HG03103 (cell line): ENCODE data around the gene COL23A1.
"Not testable (repeated sequence)": the region's sequence is repeated elsewhere in the genome, so short reads cannot be mapped to it uniquely, and the experiment has no call there.

Experiments
- ATAC-seq: cut with Tn5 transposase; IDR thresholded peaks from one replicate; pipeline ENCODE4 v1.9.1; 2021; ENCODE audit warnings: low read depth; ENCODE audit not compliant: unreplicated experiment

COL23A1 gene

DNA sequence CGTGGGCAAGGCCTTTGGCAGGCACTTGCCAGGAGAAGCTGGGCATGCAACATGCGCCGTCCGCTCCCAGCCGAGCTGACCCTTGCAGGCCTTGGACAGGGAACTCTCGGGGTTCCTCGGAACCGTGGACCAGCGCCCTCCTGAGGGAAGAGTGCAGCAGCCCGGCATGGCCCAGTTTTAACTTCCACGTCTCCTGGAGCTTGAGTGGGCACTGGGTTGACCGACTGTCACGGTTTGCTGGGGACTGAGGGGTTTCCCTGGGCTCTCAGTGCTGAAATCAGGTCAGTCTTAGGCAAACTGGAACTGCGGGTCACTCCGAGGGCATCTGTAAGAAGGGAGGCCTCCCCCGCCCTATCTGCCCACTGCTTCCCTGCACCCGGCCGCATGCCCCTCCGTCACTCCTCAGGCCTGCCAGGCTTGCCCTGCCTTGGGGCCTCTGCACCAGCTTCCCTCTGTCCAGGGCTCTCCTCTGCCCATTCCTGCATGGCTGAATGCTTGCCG is 270.6 kb downstream of the COL23A1 start:
- no peak for ATAC-seq

DNA sequence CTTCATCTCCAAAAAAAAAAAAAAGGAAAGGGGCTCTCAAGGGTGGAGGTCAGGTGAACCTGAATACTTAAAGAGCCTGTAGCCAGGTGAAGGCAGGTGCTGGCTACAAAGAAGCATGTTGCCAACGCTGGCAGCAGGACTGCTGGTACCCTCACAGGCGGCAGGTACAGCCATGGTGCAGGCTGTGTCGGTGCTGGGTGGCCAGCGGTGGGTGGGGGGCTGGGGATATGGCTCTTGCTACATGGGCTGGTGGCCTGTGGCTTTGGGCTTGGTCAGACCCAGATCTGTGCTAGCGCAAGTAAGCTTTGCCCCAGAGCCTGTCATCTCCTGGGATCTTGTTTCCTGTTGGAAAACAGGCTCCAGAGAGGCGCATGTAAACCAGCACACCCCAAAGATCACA is 271.3 kb downstream of the COL23A1 start:
- ATAC-seq: no peak

DNA sequence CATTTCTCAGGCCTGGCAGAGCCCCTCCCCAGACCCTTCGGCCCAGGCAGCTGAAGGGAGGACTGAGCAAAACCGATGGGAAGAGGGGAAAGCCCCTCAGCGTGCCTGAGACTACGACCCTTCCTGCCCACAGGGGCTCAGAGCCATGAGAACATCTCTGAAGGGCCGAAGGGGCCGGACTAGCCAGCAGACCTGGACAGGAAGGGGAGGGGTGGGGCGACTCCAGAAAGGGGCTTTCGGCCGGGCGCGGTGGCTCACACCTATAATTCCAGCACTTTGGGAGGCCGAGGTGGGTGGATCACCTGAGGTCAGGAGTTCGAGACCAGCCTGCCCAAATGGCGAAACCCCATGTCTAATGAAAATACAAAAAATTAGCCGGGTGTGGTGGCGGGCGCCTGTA is 271.8 kb downstream of the COL23A1 start:
- ATAC-seq: no peak

DNA sequence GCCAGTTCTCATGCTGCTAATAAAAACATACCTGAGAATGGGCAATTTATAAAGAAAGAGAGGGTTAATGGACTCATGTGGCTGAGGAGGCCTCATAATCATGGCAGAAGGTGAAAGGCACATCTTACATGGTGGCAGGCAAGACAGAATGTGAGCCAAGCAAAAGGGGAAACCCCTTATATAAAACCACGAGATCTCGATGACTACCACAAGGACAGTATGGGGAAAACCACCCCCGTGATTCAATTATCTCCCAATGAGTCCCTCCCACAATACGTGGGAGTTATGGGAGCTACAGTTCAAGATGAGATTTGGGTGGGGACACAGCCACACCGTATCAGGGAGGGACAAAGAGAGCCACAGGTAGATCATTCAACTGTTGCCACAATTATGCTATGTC is 272.5 kb downstream of the COL23A1 start:
- ATAC-seq: not testable (repeated sequence)

DNA sequence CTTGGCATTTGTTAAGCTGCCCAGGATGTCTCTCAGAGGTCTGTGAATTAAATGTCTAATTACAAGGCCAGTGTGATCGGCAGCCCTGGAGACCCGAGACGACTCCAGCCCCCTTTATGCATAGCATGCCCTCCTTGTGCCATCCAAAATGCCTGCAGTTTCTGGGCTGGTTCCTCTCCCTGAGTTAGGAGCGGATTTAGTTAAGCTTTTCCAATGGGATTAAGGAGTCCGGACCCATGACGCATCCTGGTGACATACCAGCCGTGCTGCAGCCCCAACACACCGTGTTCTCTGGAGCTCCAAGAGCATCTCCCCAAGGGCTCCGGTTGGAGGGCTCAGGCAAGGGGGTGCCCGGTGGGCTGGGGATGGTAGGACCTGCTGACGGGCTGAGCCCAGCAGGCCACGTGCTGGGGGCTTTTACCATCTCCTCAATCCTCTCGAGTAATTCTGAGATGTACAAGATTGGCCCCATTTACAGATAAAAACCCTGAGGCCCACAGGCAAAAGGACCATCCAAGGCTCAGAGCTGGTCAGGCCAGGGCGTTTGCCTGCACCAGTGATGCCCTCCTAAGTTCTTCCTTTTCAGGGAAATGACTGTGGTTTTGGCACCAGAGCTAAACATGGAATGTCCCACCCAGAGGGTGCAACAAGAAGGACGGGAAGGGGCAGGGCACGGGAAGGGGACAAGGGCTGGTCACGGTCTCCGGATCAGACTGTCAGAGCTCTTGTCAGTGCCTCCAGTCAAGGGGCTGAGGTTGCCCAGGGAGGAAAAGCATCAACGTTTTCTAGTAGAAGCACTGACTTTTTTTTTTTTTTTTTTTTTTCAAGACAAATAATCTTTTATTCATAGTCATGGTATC is 275.0 kb downstream of the COL23A1 start:
- ATAC-seq: no peak

DNA sequence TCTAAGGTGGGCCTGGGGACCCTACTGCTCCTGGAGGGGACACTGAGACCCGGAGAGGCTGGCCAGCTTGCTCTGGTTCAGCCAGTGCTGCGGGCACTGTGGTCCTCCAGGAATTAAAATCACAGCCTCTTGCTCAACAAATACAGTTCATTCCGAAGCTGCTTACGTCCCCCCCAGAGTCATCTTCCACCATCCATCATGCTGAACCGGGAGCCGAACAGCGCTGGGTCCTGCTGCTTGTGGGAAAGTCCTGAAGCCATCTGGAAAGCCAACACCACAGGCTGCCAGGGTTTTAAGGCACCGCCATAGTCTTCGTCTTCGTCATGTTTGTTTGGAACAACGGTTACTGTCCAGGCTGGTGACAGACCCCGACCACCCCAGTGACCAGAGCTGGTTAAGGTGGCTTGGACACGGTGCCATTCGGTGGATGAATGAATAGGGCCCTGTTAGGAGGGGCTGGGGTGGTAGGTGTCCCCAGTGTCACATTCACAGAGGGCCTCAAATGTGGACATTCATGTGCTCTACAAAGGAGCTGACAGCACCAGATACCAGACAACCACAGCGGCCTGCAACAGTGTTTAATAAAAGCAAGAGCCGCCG is 276.0 kb downstream of the COL23A1 start:
- ATAC-seq: no peak

DNA sequence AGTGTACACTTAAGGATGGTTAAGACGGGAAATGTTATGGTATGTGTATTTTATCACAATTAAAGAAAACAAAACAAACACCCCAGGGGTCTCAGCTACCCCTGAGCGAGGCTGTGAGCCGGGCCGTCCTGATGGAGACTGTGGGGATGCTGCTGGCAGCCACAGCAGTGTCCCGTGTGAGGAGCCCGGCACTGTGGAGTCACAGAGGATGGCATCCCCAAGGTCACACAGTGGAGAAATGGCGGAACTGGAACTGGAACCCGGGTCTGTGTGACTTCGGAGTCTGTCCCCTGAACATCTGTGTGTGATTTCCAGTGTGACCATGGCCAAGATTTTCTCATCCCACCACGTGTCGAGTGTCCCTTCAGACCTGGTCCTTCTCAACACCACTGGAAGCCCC is 276.9 kb downstream of the COL23A1 start:
- no peak for ATAC-seq

DNA sequence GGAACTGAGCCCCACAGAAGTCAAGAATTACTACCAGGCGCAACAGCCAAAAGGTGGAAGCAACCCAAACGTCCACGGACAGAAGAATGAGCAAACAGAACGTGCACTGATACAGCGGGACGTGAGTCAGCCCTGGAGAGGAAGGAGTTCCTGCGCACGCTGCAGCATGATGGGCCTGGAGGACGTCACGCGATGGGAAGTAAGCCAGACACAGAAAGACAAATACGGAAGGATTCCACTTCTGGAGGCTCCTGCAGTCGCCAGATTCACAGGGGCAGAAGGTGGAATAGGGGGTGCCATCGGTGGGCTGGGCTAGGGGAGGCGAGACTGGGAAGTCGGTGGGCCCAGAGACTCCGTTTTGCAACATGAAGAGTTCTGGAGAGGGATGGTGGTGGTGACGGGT is 277.3 kb downstream of the COL23A1 start:
- ATAC-seq: no peak

DNA sequence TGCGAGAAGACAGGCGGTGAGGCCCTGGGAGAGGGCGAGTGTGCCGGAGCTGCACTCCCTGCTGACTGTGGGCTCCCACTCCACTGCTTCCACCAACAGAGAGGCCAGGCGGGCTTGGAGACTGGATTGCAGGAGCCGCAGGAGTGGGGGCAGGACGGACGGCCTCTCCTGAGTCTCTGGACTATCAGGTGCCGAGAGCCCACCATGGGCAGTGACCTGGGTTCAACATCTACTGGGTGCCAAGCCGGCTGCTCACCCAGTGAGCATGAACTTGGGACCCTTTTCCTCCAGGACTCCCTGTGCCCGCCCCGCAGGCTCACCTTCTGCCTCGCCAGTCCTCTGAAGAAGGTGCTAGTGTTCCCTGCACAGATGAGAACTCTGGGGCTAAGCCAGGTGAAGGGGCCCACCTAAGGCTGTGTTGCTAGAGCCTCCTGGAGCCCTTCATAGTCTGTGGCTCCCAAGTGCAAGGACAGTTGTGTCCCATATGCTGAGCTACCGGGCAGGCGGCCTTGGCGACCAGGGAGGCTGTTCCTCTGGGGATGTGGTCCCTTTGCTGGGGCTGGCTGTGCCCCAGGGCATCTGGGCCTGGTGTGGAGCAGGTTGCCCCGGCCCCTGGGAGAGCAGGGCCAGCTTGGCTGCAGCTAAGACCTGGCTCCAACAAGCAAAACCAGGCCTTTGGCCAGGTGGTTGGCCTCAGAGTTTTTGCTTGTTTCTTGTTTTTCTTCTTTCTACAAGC is 279.9 kb downstream of the COL23A1 start:
- ATAC-seq: no peak

DNA sequence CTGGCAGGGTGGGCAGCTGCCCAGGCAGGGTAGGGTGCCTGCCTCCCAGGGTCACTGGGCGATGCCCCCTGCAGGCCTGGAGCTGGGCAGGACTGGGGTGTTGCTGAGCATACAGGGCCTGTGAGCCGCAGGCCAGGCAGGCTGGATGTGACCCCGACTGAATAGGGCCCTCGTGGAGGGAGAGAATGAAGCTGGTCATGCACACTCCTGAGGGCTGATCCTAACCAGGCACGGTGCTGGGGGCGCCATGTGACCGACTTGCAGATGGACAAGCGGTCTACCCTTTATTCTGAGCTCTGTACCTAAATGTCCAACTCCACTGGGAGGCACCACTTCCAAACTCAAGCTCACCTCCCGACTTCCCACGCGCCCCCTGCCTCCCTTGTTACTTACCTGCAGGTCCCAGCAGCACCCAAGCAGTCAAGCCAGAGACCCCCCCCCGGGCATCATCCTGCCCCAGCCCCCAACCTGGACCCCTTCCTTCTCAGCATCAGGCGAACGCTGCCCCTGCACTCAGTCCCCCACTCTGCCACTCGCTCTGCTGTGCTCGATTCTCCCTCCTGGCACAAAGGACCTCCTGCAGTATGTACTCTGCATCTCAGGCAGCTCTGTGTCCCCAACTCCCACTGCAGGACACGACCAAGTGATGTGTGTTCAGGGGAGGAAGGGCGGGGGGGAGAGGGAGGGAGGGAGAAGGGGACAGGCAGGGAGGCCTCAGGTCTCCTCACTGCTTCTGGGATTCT is 280.8 kb downstream of the COL23A1 start:
- ATAC-seq: no peak

DNA sequence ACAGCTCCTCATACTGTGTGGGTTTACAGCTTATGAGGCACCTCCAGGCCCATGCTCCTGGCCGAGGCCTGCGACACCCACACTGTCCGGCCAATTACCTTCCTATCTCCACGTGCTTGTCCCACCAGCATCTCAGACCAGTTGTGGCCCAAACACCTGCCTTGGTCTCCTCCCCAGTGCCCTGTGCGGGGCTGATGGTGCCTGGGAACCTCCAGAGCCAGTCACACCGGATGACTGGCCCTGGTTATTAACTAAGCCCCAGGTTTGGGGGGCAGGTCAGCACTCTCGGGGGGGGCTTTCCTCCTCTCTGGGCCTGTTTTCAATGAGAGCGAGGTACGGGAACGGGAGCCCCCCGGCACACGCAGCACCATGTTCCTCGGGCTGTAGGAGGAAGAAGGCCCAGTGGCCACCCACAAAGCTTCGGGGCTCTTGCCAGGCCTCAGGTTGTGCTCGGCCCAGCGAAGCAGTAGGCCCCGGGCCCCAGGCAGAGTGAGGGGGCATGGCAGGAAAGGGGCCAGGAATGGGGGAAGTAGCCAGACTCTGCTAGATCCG is 281.6 kb downstream of the COL23A1 start:
- ATAC-seq: no peak

DNA sequence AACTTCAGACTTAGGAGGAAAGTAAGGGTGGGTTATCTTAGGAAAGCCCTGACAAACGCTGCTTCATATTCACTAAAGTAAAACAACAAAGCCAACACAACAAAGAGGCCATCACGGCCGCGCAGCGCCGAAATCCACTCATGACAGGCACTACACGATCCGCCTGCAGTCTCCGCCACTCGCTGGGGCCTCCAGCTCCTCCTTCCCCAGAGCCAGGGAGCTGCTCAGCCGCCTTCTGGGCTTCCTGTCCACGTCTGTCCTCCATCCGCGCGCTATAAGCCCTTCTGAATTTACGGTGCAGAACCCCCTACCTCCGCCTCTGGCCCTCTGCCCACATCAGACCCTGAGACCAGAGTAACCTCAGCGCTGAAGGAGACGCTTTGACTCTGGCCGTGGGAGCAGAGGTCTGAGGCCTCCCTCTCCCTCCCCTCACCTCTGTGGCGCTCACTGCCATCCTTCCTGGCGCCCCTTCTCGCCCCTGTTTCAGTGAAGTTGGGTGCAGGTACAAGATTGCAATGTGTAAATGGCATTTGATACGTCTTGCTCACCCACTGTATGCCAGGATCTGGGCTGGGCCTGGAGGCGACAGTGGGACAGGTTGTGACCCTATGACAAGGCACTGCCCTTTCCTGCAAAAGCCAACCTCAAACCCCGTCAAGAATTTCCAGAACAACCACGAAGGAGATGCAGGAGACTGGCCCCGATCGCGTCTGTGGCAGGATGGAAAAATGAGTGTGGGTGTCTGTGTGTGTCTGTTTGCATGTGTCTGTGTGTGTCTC is 282.7 kb downstream of the COL23A1 start:
- ATAC-seq: no peak

DNA sequence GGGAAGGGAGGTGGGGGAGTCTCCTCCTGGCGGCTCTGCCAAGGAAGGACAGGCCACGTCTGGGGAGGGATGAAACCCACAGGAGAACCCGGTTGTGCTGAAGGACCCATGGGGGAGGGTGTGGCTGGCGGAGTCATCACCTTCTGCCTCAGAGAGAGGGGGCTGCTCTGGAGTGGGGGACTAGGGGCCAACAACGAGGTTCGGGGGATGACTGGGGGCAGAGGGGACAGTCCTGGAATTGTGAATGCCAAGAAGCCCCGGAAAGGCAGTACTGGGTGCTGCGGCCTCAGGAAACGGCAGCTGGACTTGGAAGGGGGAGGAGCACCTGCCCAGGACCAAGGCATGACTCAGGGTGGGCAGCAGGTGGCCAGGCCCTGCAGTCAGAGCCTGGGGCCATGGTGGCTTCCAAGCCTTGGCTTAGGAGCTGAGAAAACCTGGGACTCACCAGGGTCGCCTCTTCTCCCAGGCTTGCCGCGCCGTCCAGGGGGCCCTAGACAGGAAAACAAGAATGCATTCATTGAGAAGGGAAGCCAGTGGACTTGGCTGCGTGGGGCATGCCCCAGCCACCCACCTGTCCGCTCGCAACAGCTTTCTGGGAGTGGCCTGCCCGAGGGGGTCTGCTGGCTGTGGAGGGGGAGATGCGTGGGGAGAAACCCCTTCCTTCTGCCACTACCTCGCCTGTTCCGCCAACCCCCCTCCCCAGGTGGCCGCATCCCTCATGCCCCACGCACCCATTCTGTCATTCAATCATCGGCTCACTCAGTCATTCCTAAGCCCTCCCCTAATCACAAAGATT is 283.6 kb downstream of the COL23A1 start:
- no peak for ATAC-seq

DNA sequence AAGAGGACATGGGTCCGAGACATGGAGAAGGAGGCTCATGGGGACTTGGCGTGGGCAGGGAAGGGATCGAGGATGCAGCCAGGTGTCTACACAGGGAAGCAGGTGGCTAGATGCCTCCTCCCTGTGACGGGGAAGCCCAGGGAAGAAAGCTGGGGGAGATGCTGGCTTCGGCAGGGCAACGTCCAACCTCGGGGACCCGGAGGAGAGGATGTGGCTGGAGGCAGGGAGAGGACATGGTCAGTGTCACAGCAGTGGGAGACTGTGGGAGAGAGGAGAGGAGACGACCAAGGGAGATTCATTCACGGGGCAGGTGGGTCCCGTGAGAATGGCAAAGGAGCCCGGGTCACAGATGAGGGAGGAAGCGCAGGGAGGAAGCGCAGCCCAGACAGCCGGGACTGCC is 284.4 kb downstream of the COL23A1 start:
- no peak for ATAC-seq

DNA sequence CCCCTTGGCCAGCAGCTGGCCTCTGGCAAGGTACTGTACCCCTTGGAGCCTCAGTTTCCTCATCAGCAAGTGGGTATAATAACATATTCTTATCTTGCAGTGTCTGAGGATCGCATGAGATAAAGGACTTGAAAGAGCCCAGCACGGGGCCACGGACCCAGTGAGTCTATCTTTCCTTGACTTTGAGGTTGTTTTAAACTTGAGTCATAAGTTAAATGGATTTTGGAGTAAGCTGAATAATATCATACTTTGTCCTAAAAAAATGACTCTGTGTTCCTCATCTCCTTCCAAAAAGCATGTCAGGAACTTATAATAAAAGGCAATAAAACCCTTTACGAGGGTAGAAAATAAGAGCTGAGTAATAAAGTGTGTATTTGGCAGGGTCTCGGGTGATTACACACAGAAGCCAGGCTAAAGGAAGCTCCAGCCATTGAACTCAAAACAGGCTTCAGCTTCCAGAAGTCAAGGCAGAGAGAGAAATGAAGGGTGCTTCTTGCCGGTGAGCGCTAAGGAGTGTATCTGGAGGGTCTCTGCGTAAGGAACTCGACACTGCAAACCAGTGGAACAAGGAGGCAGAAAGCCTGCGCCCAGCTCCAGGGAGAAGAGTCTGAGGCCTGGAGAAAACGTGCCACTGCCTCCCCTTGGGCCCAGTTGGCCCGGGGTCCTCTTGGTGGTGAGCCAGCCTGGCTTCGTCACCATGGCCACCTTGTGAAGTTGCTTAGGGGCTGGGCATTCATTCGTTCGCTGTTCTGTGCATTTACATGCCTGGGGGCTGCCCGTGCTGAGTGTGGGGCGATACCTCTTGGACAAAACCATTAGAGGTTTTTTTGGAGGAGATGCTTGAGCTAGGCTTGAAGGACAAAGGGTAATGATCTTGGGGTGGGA is 285.2 kb downstream of the COL23A1 start:
- ATAC-seq: no peak

DNA sequence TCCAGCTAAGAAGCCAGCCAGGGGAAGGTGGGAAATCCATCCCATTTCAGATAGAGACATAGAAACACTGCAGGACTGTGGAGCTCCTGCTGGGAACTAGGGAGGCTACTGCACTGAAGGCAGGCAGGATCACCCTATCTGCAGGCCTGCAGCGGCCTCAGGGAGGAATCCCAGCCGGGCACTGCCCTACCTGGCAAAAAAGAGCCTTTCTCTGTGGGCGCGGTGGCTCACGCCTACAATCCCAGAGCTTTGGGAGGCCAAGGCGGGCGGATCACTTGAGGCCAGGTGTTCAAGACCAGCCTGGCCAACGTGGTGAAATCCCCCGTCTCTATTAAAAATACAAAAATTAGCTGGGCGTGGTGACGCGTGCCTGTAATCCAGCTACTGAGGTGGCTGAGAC is 286.2 kb downstream of the COL23A1 start:
- no peak for ATAC-seq

DNA sequence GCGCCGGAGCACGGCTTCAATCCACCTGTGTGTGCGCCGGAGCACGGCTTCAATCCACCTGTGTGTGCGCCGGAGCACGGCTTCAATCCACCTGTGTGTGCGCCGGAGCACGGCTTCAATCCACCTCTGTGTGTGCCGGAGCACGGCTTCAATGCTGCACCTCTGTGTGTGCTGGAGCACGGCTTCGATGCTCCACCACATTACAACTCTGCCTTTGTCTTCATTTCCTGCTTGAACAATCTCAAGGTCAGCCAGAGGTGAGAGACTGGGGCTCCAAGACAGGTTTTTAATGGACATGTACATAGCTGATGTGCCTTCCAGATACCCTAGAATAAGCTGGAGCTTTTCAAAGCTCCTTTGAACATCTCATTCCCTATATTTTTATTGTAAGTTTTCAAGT is 287.9 kb downstream of the COL23A1 start:
- ATAC-seq: not testable (repeated sequence)

DNA sequence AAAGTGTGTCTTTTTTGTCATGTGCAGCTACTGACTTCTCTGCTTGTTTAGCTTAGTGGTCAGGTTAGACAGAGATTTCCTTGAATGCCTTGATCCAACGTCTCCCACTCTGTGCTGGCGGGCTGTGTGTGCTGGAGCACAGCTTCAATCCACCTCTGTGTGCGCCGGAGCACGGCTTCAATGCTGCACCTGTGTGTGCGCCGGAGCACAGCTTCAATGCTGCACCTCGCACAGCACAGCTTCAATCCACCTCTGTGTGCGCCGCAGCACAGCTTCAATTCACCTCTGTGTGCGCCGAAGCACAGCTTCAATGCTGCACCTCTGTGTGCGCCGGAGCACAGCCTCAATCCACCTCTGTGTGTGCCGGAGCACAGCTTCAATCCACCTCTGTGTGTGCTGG is 288.6 kb downstream of the COL23A1 start:
- no peak for ATAC-seq
